ENCODE results near the gene SNCG.

SNCG gene

DNA sequence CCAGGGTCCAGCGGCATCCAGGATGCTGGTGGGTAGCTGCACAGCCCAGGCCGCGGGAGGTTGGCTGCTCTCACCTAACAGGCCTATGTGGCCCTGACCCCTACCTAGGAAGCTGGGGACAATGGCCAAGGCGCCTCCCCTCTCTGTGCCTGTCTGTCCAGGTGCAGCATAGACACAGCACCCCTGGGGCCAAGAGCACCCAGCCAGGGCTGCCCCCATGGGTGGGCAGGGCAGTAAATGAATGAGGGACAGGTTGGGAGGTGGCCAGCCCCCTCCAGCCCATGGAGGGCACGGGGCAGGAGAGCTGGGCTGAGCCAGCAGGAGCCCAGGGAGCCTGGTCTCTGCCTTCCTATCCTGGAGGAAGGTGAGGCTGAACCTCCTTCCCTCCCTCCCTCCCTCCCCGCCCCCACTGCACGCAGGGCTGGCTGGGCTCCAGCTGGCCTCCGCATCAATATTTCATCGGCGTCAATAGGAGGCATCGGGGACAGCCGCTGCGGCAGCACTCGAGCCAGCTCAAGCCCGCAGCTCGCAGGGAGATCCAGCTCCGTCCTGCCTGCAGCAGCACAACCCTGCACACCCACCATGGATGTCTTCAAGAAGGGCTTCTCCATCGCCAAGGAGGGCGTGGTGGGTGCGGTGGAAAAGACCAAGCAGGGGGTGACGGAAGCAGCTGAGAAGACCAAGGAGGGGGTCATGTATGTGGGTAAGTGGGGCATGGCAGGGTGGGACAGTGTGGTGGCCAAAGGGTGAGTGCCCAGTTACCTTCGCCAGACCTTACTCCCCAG, at the start of gene SNCG:
SNCG (plus strand) TSS at position 484 of the 785 bp plus-strand sequence; CDS start at position 583, 99 bp downstream.
- H3K4me3 ChIP-seq (ENCODE audit: low read depth, low read length), result no peak within 1 kb of the TSS

DNA sequence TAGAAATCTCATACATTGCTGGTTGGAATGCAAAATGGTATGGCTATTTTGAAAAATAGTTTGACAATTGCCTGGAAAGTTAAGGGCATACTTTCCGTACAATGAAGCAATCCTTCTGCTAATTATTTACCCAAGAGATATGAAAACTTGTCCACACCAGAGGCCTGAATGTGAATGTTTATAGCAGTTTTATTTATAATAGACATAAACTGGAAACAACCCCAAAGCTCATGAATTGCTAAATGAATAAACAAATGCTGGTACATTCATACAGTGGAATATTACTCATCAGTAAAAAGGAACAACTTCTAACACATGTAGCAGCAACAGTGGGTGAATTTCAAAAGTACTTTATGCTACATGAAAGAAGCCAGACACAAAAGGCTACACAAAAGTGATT, 43.7 kb upstream of the SNCG start:
- no peak for DNase-seq (ENCODE audit: low read depth)
- no peak overlapping the region for H3K4me3 ChIP-seq (ENCODE audit: low read depth, low read length)
- no peak for TF ChIP-seq CTCF (IDR thresholded peaks at IDR 0.05; ENCODE audit: control insufficient read depth, extremely low read depth, insufficient read depth)

More for the DNA sequence above, at the start of gene SNCG:
- no peak for TF ChIP-seq CTCF (IDR thresholded peaks at IDR 0.05; ENCODE audit: control insufficient read depth, extremely low read depth, insufficient read depth)
- DNase-seq (ENCODE audit: low read depth), result no peak

GRCh38 chr10:86918022-86918471, 40.4 kb upstream of the SNCG start:
- no peak for TF ChIP-seq CTCF (IDR thresholded peaks at IDR 0.05; ENCODE audit: control insufficient read depth, extremely low read depth, insufficient read depth)
- no peak for DNase-seq (ENCODE audit: low read depth)
- H3K4me3 ChIP-seq (ENCODE audit: low read depth, low read length), result no peak overlapping the region

DNA sequence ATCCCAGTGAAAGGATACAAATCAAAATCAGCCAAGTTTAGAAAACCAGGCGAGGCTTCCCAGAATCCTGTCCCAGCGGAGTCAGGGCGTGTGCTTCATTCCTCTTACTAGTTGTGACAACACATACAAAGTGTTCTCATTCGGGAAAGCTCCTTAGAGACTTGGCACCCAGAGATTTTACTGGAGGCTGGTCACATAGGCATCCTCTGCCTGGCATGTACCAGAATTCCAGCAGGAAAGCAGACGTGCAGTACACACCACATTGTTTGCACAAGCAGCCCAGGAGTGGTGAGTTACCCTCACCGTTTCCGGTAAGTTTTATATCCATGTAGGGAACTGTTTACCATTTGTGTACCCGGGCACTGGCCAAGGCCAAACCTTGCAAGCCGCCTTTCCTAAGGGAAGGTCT, 35.8 kb upstream of the SNCG start:
- H3K4me3 ChIP-seq (ENCODE audit: low read depth, low read length), result no peak overlapping the region
- DNase-seq (ENCODE audit: low read depth), result peak; percentile 55
- no peak for TF ChIP-seq CTCF (IDR thresholded peaks at IDR 0.05; ENCODE audit: control insufficient read depth, extremely low read depth, insufficient read depth)

DNA sequence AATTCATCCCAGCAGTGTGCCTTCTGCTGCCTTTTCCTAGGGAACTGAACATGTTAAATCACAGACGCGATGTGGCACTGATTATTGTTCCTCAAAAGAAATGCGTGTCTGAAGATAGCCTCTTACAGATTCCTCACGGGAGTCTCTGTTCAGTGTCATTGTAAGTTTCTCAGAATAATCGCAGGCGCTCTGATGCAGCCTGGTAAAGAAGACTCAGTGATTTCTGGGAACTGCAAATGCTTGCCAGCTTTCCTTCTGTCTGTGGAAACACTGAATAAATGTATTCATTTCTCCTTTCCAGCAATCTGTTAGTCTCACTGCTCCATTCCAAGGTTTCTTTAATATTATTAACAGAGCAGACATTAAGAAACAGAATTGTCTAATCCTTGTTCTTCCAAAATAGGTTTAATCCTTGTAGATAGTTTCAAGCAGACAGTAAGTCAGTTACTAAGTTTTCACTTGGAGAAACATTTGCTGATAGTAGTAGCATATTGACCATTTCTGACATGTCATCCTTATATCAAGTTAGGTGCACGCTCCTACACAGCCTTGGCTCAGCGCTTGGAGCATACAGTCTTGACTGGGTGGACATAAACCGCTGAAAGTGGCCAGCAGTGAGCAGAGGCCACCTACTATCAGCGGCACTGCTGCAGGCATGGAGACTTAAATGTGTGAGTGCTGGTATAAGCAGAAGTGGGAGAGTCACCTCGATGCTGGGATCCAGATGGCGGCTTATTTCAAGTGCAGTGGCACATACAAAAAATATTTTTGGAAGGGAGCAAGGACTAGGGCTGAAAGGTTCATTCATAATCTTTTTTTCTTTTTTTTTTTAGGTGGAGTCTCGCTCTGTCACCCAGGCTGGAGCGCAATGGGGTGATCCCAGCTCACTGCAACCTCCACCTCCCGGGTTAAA, 28.7 kb upstream of the SNCG start:
- no peak for DNase-seq (ENCODE audit: low read depth)
- no peak for TF ChIP-seq CTCF (IDR thresholded peaks at IDR 0.05; ENCODE audit: control insufficient read depth, extremely low read depth, insufficient read depth)
- no peak overlapping the region for H3K4me3 ChIP-seq (ENCODE audit: low read depth, low read length)

- TF ChIP-seq CTCF (IDR thresholded peaks at IDR 0.05; ENCODE audit: control insufficient read depth, extremely low read depth, insufficient read depth), result no peak
- DNase-seq (ENCODE audit: low read depth), result no peak
- no peak overlapping the region for H3K4me3 ChIP-seq (ENCODE audit: low read depth, low read length)
These were observed 26.5 kb upstream of the SNCG start for GRCh38 chr10:86931872-86932271.
